HepG2 (cell line): ENCODE measurements around the gene ZBTB17. TPM values are rescaled to one million over a fixed set of nuclear protein-coding genes. Genes with fewer than 3 reads are reported as not detected.

Experiments used
- ATAC-seq: fragments of 200-7000 bp; cut with Tn5 transposase; 3 replicates; pipeline ENCODE4 v1.9.1; 2020; ENCODE audit warnings: mild to moderate bottlenecking, moderate library complexity
- BruUV-seq: library from RNA; stranded (reverse); fragments of 400-500 nt; replicated peaks from 2 replicates; lab custom pipeline; 2021; lab: Mats Ljungman, UMichigan
- CTCF ChIA-PET: fragments of 300-600 bp; formaldehyde crosslinking; extraction: SDS; loops from one replicate; lab custom pipeline; 2021; ENCODE audit warnings: low total read pairs, inconsistent platforms, low intra/inter-chr PET ratio; lab: Yijun Ruan, JAX
- POLR2A ChIA-PET: fragments of 350-600 bp; sonication (Branson Sonifier 250); formaldehyde crosslinking; loops from one replicate; lab custom pipeline; 2020; ENCODE audit warnings: antibody characterized with exemption, inconsistent platforms; lab: Yijun Ruan, JAX
- DNase-seq: peaks from one replicate; pipeline ENCODE4 v3.0.0-alpha.2; 2015; ENCODE audit warnings: low spot score
- FAIRE-seq: peaks from 3 replicates; lab custom pipeline; 2011; peaks lifted over from hg19 to GRCh38; lab: Jason Lieb, UNC
- H2AFZ ChIP-seq: one replicate; pipeline ENCODE4 v1.6.1; 2011; ENCODE audit warnings: low read length, inconsistent platforms
- H3K27ac ChIP-seq: fragments of 300-600 bp; 3 replicates; pipeline ENCODE4 v1.8.0; 2011; ENCODE audit warnings: mixed run types, mild to moderate bottlenecking, mixed read lengths, low read length, inconsistent platforms; ENCODE audit not compliant: insufficient read depth; ENCODE audit errors: extremely low read length
- H3K27me3 ChIP-seq, 2 experiments: fragments of 200-600 bp in 1 of 2; 2 replicates in 1 of 2; 3 replicates in 1 of 2; pipeline versions ENCODE4 v1.6.0 to v1.8.0; 2011; ENCODE audit warnings: low read length in 2 of 2, mild to moderate bottlenecking in 2 of 2, moderate library complexity in 2 of 2, inconsistent platforms in 1 of 2; ENCODE audit not compliant: insufficient read depth in 2 of 2, control insufficient read depth in 1 of 2
- H3K36me3 ChIP-seq, 2 experiments: fragments of 200-600 bp in 1 of 2; replicated peaks in 1 of 2; 2 replicates in 1 of 2; 3 replicates in 1 of 2; pipeline versions ENCODE4 v1.5.1 to v1.8.0; 2011; ENCODE audit warnings: low read length in 2 of 2, inconsistent platforms in 1 of 2; ENCODE audit not compliant: insufficient read depth in 2 of 2, control insufficient read depth in 1 of 2
- H3K4me1 ChIP-seq: 2 replicates; pipeline ENCODE4 v1.5.1; 2012; ENCODE audit warnings: low read length, inconsistent platforms; ENCODE audit not compliant: insufficient read depth
- H3K4me2 ChIP-seq: 2 replicates; pipeline ENCODE4 v1.6.0; 2011; ENCODE audit warnings: low read depth, low read length, inconsistent platforms
- H3K4me3 ChIP-seq, 3 experiments: fragments of 200-600 bp in 1 of 3; sonication (generic), shearing (Covaris generic) in 1 of 3; replicated peaks in 1 of 3; 2 replicates each; pipeline ENCODE4 v1.5.1; 2011 to 2016; ENCODE audit warnings: low read length in 3 of 3, inconsistent platforms in 2 of 3, low read depth in 2 of 3, mild to moderate bottlenecking in 2 of 3, control low read depth in 1 of 3, mixed read lengths in 1 of 3; ENCODE audit not compliant: insufficient read depth in 1 of 3
- H3K79me2 ChIP-seq: one replicate; pipeline ENCODE4 v1.6.1; 2011; ENCODE audit warnings: low read length, inconsistent platforms; ENCODE audit not compliant: insufficient read depth
- H3K9ac ChIP-seq: 2 replicates; pipeline ENCODE4 v1.6.0; 2011; ENCODE audit warnings: mild to moderate bottlenecking, low read depth, low read length, inconsistent platforms; ENCODE audit not compliant: insufficient read depth
- H3K9me3 ChIP-seq: 2 replicates; pipeline ENCODE4 v1.5.1; 2012; ENCODE audit warnings: mild to moderate bottlenecking, low read length
- H4K20me1 ChIP-seq: 2 replicates; pipeline ENCODE4 v1.6.0; 2011; ENCODE audit warnings: inconsistent platforms, mild to moderate bottlenecking, low read length, moderate library complexity; ENCODE audit not compliant: insufficient read depth
- CBFB ChIP-seq: sonication (generic); formaldehyde crosslinking; IDR thresholded peaks from 2 replicates; pipeline ENCODE4 v1.4.0; 2020; ENCODE audit warnings: missing genetic modification reagents
- FOXJ3 ChIP-seq: sonication (generic); formaldehyde crosslinking; IDR thresholded peaks from 2 replicates; pipeline ENCODE4 v1.4.0; 2020; ENCODE audit warnings: missing genetic modification reagents, mild to moderate bottlenecking, borderline replicate concordance
- KLF12 ChIP-seq: sonication (generic); formaldehyde crosslinking; IDR thresholded peaks from 2 replicates; pipeline ENCODE4 v1.4.0; 2020; ENCODE audit warnings: missing genetic modification reagents, borderline replicate concordance
- PHF5A ChIP-seq: IDR thresholded peaks from one replicate; pipeline ENCODE4 v1.6.1; 2018; ENCODE audit warnings: low read depth, missing genetic modification reagents; ENCODE audit not compliant: unreplicated experiment
- SUZ12 ChIP-seq: fragments of 150-350 bp; IDR thresholded peaks from 2 replicates; pipeline ENCODE4 v1.6.1; 2014; ENCODE audit warnings: low read depth, low read length
- TAF1 ChIP-seq: sonication (generic); formaldehyde crosslinking; IDR thresholded peaks from 2 replicates; pipeline ENCODE4 v1.4.0; 2020; ENCODE audit warnings: missing genetic modification reagents
- THYN1 ChIP-seq: sonication (generic); formaldehyde crosslinking; IDR thresholded peaks from 2 replicates; pipeline ENCODE4 v1.8.1; 2023; ENCODE audit warnings: low read depth, mild to moderate bottlenecking, moderate library complexity, missing genetic modification reagents, borderline replicate concordance
- ZFY ChIP-seq: sonication (generic); formaldehyde crosslinking; IDR thresholded peaks from 2 replicates; pipeline ENCODE4 v1.4.0; 2020; ENCODE audit warnings: missing genetic modification reagents
- ZNF354B ChIP-seq: sonication (generic); formaldehyde crosslinking; IDR thresholded peaks from 2 replicates; pipeline ENCODE4 v1.8.0; 2022; ENCODE audit warnings: mild to moderate bottlenecking, missing genetic modification reagents
- ZNF598 ChIP-seq: sonication (generic); formaldehyde crosslinking; IDR thresholded peaks from 2 replicates; pipeline ENCODE4 v1.5.1; 2020; ENCODE audit warnings: mild to moderate bottlenecking, missing genetic modification reagents, borderline replicate concordance
- WGBS: methylation state at CpG from one replicate; pipeline ENCODE4 v1.1.6; 2017; ENCODE audit warnings: low lambda C conversion rate; 5-methylcytosine and 5-hydroxymethylcytosine counted together
- in situ Hi-C: cut with HindIII; loops from 2 replicates; pipeline ENCODE4 v1.10.0; 2017; ENCODE audit warnings: low pct_unique_long_range_greater_than_20kb; ENCODE audit not compliant: extremely low pct_ligation_motif_present
- intact Hi-C: fragments of 100-400 bp; cut with micrococcal nuclease; formaldehyde crosslinking; loops from one replicate; pipeline ENCODE4 v1.10.0; 2022; ENCODE audit not compliant: unreplicated experiment
- polyA plus RNA-seq, 8 experiments: library from polyadenylated mRNA; depleted of rRNA in 3 of 8; stranded (reverse) in 7 of 8; unstranded in 1 of 8; fragments of >200 nt; fragmentation: Illumina TruSeq in 4 of 8; extraction: Trizol in 4 of 8; gene quantifications; 2 replicates each; pipeline versions ENCODE4 v1.2.1 to v1.2.3, GENCODE V29; 2011 to 2016; ENCODE audit warnings: low read depth in 4 of 8, missing spikeins in 1 of 8, mixed read lengths in 1 of 8; ENCODE audit not compliant: insufficient read depth in 1 of 8
- total RNA-seq, 5 experiments: library from RNA; depleted of rRNA; stranded (reverse); fragments of >200 nt; fragmentation: Illumina TruSeq; extraction: Trizol; gene quantifications; 2 replicates each; pipeline ENCODE4 v1.2.3, GENCODE V29; 2016; ENCODE audit warnings: low read depth in 1 of 5
- TF ChIP-seq, protein P1 (sequence below): sonication (generic); formaldehyde crosslinking; IDR thresholded peaks from 2 replicates; pipeline ENCODE4 v1.4.0; 2020; ENCODE audit warnings: missing genetic modification reagents
- TF ChIP-seq, protein P2 (sequence below), 2 experiments: sonication (generic) in 1 of 2; formaldehyde crosslinking in 1 of 2; IDR thresholded peaks; 2 replicates each; pipeline versions ENCODE4 v1.5.1 to v1.6.1; 2011 to 2020; ENCODE audit warnings: borderline replicate concordance in 1 of 2, low read depth in 1 of 2, low read length in 1 of 2, mild to moderate bottlenecking in 1 of 2, missing genetic modification reagents in 1 of 2, moderate library complexity in 1 of 2

ZBTB17 gene
- total and polyA plus RNA-seq, 2 of the 13 experiments (the other 11 are each of a cell fraction or from before 2014, with no cell fraction given): 16.7 to 17.0 TPM

DNA sequence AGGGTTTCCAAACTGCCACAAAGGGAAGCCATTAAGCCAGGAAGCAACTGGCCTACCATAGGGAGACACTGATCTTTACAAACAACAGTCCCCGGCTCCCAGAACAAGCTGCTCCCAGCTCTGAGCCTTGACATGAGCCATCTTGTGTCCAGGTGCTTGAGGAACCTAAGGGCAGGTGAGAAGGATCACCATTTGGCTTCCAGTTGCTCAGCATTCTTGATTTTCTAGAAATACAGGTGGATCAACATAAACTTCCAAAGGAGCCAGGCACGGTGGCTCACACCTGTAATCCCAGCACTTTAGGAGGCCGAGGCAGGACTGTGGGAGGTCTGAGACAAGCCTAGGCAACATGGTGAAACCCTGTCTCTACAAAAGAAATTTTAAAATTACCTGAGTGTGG lies 21.6 kb downstream of the ZBTB17 start:
- CTCF ChIA-PET: no interaction called here
- Histone ChIP-seq H3K36me3 (peaks cover 0 to 3% of the 10 kb centered on the region in 2 experiments; a peak in 1 of 5 replicates), H3K27me3 (no peaks in the 10 kb centered on the region), H3K79me2 (peaks cover 2% of the 10 kb centered on the region), H3K4me3 (no peak overlapping the region), H3K9me3 (no peaks in the 10 kb centered on the region), H3K4me1 (peaks cover 9% of the 10 kb centered on the region; the same call in 1 of the 2 replicates), H3K9ac (no peak overlapping the region), H3K27ac (no peak overlapping the region), H3K4me2 (no peak overlapping the region), H2AFZ (no peak overlapping the region), H4K20me1 (peaks cover 5% of the 10 kb centered on the region; the same call in 1 of the 2 replicates)
- no CpG with 5 or more reads among the region's 3 CpGs for WGBS
- FAIRE-seq (no peak), DNase-seq (no peak), ATAC-seq (no peak)
- POLR2A ChIA-PET: no interaction called here
- no TSS peak for BruUV-seq
- TF ChIP-seq, protein P1, sequence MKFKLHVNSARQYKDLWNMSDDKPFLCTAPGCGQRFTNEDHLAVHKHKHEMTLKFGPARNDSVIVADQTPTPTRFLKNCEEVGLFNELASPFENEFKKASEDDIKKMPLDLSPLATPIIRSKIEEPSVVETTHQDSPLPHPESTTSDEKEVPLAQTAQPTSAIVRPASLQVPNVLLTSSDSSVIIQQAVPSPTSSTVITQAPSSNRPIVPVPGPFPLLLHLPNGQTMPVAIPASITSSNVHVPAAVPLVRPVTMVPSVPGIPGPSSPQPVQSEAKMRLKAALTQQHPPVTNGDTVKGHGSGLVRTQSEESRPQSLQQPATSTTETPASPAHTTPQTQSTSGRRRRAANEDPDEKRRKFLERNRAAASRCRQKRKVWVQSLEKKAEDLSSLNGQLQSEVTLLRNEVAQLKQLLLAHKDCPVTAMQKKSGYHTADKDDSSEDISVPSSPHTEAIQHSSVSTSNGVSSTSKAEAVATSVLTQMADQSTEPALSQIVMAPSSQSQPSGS (CRISPR knock-in tag): no peak
- TF ChIP-seq ZNF354B (no peak), TAF1 (CRISPR knock-in tag) (no peak), PHF5A (CRISPR knock-in tag) (no peak), ZFY (CRISPR knock-in tag) (no peak), CBFB (CRISPR knock-in tag) (no peak), FOXJ3 (CRISPR knock-in tag) (no peak), KLF12 (CRISPR knock-in tag) (no peak), THYN1 (no peak), SUZ12 (no peak), ZNF598 (CRISPR knock-in tag) (no peak)
- TF ChIP-seq, protein P2, sequence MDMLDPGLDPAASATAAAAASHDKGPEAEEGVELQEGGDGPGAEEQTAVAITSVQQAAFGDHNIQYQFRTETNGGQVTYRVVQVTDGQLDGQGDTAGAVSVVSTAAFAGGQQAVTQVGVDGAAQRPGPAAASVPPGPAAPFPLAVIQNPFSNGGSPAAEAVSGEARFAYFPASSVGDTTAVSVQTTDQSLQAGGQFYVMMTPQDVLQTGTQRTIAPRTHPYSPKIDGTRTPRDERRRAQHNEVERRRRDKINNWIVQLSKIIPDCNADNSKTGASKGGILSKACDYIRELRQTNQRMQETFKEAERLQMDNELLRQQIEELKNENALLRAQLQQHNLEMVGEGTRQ (IDR thresholded peaks at IDR 0.05; ENCODE audit: low read depth, low read length): no peak
- TF ChIP-seq, protein P2 (CRISPR knock-in tag; IDR thresholded peaks at IDR 0.05; ENCODE audit: borderline replicate concordance): no peak
- in situ Hi-C loops (no loop called here), intact Hi-C loops (no loop called here)
